NCI-H345 treated with DMSO at 0.1 percent for 48 hours (cell line): ENCODE measurements around the gene PDC.

Experiments used
- DNase-seq: peaks from one replicate; lab custom pipeline; 2025; ENCODE audit not compliant: unreplicated experiment; lab: John Stamatoyannopoulos, UW

PDC gene

DNA sequence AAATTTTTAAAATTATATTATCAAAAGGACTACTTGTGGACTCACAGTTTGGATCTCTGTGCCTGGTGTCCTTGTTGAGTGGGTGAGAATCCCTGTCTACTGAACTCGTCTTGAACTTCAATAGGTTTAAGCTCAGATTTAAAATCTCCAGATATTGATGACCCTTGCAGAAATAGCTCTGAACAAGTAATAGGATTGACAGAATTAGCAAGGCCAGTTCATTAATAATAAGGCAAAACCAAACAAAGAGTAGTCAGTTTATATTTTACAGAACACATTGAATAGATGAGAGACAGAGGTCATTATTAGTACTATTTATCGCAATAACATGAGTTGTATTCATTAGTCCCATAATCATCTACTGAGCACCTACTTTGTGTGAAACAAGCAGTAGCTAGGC lies at the start of gene PDC:
PDC (minus strand) TSS at position 101 of the 400 bp plus-strand sequence. CDS start 11,655 bp downstream, outside the sequence.
- no peak for DNase-seq

GRCh38 chr1:186503190-186503589 lies 42.3 kb upstream of the PDC start:
- no peak for DNase-seq

DNA sequence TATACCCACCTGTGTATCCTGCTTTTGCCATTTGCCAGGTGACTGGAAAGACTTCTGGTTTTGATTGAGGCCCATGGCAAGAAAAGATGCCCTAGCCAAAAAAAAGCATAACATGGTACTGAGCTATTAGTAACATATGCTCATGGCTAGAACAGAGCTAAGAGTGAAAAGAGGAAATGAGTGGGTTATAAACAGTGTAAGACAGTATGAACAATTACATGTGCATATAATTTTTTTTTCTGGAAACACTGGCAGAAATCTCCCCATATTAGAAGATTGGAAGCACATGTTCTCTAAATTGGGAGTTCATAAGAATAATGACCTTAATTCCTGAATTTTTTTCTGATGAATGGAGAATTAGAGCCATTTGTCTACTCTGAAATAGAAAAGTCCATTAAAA lies 41.2 kb upstream of the PDC start:
- no peak for DNase-seq

- no peak for DNase-seq
Measured at GRCh38 chr1:186500804-186501203, 39.9 kb upstream of the PDC start.

GRCh38 chr1:186499571-186499970 lies 38.7 kb upstream of the PDC start:
- no peak for DNase-seq

- no peak for DNase-seq
Measured at GRCh38 chr1:186498695-186499389, 37.9 kb upstream of the PDC start.

GRCh38 chr1:186498071-186498470 lies 37.2 kb upstream of the PDC start:
- DNase-seq, result no peak

- no peak for DNase-seq
Measured at GRCh38 chr1:186497651-186498050, 36.7 kb upstream of the PDC start.

DNA sequence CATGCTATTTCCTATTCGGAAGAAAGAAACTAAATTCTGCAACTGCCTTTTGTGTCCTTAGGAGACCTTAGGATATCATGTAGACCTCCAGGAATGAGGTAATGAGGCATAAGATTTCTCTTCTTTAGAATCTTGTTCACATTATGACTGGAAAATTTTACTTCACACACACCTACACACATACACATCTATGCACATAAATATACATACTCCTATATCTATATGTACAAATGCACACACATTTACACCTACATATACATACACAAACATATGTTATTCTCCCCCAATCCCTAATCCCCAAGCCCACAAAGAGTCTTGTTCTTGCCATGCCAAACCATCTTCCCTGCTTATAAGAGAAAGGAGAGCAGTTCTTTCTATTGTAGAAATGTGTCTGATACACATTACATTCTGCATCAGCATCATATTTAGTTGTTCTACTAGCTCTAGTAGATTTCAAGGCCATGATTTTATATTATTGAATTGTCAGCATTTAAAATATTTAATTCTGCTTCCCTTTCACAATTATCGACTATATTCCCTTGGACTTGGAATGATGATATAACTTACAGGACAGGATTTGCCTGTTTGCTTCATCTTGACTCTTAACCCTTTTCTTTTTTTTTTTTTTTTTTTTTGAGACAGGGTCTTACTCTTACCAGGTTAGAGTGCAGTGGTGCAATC lies 35.4 kb upstream of the PDC start:
- DNase-seq, result no peak

DNA sequence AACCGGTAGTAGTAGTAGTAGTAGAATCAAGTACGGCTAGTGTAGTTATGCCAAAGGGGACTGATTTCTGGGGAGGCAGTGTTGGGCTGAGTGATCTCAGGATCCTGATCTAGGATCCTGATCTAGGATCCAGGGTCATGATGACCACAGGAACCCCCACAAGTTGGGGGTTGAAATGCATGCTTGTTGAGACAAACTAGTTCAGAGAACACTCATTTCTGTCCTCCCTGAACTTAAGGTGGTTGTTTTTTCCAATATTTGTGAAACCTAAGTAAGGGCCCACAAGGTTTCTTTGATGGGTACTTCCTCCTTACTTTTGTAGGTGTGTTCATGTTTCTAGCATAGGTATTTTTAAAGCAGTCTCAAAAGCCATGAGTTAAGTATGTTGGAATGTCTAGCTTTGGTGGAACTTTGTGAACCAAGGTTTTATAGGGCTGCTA lies 33.9 kb upstream of the PDC start:
- no peak for DNase-seq

GRCh38 chr1:186492531-186493291 lies 31.8 kb upstream of the PDC start:
- no peak for DNase-seq

GRCh38 chr1:186491336-186491735 lies 30.4 kb upstream of the PDC start:
- DNase-seq, result no peak

DNA sequence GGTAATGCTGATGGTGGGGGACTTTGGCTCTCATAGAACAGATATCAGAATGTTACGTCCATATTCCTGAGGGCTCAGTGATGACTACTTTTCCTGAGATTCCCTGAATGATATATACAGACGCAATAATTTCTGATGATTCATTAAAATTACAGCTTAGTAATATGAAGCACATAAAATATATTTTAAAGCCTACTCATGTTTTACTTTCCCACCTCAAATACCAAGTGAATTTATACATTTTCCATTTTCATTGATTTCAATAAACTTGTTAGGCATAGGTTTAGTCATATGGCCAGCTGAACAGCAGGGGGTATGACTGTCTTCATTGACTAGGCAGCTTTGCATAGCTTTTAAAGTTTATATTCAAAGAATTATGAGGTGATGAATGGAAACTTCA lies 26.2 kb upstream of the PDC start:
- no peak for DNase-seq

- DNase-seq, result no peak
Measured at GRCh38 chr1:186486061-186486460, 25.1 kb upstream of the PDC start.

- no peak for DNase-seq
Measured at GRCh38 chr1:186483561-186483960, 22.6 kb upstream of the PDC start.

GRCh38 chr1:186482661-186483255 lies 21.8 kb upstream of the PDC start:
- peak; percentile 37 for DNase-seq

GRCh38 chr1:186481303-186481888 lies 20.5 kb upstream of the PDC start:
- DNase-seq, result no peak

- no peak for DNase-seq
Measured at GRCh38 chr1:186479162-186479561, 18.2 kb upstream of the PDC start.

DNA sequence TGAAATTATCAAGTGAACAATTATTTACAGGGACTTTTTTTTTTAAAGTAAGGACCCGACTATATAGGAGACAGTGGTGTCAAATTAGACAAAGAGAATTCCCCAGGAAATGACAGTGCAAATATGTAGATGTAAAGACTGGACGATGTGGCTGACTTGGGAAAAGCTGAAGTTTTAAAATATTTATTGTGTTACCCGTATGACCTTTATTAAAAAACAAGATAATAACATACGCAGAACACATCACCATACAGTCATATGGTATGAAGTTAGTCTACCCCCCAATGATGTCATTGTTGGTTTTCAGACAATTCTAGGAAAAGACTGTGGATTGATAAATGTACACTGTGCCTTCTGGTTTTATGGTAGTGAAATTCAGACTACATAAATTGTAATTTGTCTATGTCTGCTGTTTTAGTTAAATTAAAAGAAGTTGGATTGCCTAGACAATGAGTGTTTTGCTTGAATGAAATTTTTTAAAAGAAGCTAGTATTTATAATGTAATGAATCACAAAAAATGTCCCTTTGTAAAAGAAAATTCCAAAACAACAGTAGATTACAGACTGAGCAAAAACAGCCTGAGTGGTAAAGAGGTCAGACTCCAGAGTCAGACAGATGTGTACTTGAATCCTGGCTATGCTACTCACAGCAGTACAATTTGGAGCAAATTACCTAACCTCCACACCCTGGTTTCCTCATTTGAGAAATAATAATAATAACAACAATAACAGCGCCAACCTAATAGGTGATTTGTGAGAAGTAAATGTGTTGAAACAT lies 15.5 kb upstream of the PDC start:
- no peak for DNase-seq

- no peak for DNase-seq
Measured at GRCh38 chr1:186474208-186474607, 13.3 kb upstream of the PDC start.
